T-helper 17 cell (primary cell): ENCODE measurements around the gene RFPL2. TPM values are rescaled to one million over a fixed set of nuclear protein-coding genes. Genes with fewer than 3 reads are reported as not detected.
"Not testable (repeated sequence)": the region's sequence is repeated elsewhere in the genome, so short reads cannot be mapped to it uniquely, and the experiment has no call there.

Experiments
- ATAC-seq: fragments of 150-1000 bp; cut with Tn5 transposase; 2 replicates; pipeline ENCODE4 v1.10.0; 2021; ENCODE audit warnings: mild to moderate bottlenecking, moderate library complexity
- DNase-seq, 3 donors: peaks; one replicate each; pipeline versions ENCODE4 v3.0.0 to v3.0.0-alpha.2; 2020 to 2021
- H3K9me3 ChIP-seq: one replicate; pipeline ENCODE4 v1.7.0; 2013; ENCODE audit warnings: low read length, mild to moderate bottlenecking; ENCODE audit not compliant: control insufficient read depth, poor library complexity, severe bottlenecking
- H3K27ac Mint-ChIP-seq: one replicate; pipeline ENCODE4 v1.8.0; 2022; ENCODE audit warnings: mild to moderate bottlenecking, moderate library complexity, mixed read lengths
- H3K27me3 Mint-ChIP-seq: one replicate; pipeline ENCODE4 v1.8.0; 2022; ENCODE audit warnings: mixed read lengths
- H3K36me3 Mint-ChIP-seq: one replicate; pipeline ENCODE4 v1.8.0; 2022; ENCODE audit warnings: low read depth, mixed read lengths
- H3K4me1 Mint-ChIP-seq: one replicate; pipeline ENCODE4 v1.8.0; 2022; ENCODE audit warnings: mild to moderate bottlenecking, mixed read lengths
- H3K4me3 Mint-ChIP-seq: one replicate; pipeline ENCODE4 v1.8.0; 2022; ENCODE audit warnings: mild to moderate bottlenecking, moderate library complexity, mixed read lengths
- total RNA-seq, 4 donors: library from RNA in 2 of 4; stranded (reverse) in 2 of 4; gene quantifications; one replicate each; pipeline ENCODE4 v1.2.3 and lab custom pipeline; 2022 to 2026

RFPL2 gene
- total RNA-seq, 2 donors from 2014 or later = 0.94 to 1.6 TPM

DNA sequence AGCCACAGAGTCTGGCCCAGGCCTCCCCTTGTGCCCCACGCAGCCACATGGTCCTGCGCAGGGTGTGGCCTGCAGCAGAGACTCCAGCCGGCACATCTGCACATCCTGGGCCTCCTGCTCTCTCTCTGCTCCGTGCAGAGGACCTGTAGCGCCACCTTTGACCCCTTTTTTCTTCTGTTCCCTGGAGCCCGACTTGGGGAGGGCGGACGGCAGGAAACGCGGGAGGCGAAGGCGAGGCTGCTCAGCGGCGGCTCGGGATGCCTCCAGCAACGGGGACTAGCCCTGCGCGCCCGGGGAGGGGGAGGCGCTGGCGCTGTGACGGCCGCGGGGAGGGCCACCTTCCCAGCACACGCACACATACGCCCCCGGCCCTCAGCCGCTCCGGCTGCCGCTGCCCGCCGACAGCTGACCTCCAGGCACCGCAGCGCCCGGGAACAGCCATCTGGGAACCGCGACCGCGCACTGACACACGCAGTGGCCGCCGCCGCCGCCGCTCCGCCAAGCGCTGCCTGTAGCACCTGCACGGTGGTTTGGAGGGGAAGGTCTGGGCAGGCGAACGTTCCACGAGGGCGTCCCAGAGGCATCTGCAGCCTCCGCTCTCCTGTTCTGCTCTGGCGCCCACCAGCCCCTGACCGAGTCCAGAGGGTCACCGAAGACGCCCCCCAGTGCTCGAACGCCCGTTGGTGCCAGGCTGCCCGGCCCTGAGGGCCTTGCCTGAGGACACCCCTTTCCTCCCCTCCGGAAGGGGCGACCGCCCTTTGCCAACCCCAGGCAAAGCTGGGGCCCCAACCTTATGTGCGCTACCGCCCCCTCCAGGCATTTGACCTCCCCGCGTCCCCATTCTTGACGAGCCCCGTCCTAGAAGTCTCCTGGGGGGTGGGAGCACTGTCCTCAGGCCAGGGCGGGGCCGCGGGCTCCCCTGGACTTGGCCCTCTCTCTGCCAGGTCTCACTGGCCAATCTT, 28.9 kb downstream of the RFPL2 start:
- DNase-seq (no peak), ATAC-seq (peak; percentile 44)
- peak overlapping the region; percentile 81 for H3K4me3 Mint-ChIP-seq
- no peaks in the 10 kb centered on the region for H3K9me3 ChIP-seq
- peaks cover 28% of the 10 kb centered on the region for H3K27me3 Mint-ChIP-seq
- peaks cover 2% of the 10 kb centered on the region for H3K36me3 Mint-ChIP-seq
- H3K4me1 Mint-ChIP-seq = peaks cover 5% of the 10 kb centered on the region
- H3K27ac Mint-ChIP-seq = no peak overlapping the region

- H3K36me3 Mint-ChIP-seq = peaks cover 2% of the 10 kb centered on the region
- ATAC-seq = no peak
- DNase-seq = no peak
- H3K27ac Mint-ChIP-seq = no peak overlapping the region
- H3K27me3 Mint-ChIP-seq = peaks cover 28% of the 10 kb centered on the region
- H3K4me1 Mint-ChIP-seq = peaks cover 5% of the 10 kb centered on the region
- H3K4me3 Mint-ChIP-seq = peak overlapping the region; percentile 34
- no peaks in the 10 kb centered on the region for H3K9me3 ChIP-seq
Observed at GRCh38 chr22:32175115-32175514, 29.8 kb downstream of the RFPL2 start.

DNA sequence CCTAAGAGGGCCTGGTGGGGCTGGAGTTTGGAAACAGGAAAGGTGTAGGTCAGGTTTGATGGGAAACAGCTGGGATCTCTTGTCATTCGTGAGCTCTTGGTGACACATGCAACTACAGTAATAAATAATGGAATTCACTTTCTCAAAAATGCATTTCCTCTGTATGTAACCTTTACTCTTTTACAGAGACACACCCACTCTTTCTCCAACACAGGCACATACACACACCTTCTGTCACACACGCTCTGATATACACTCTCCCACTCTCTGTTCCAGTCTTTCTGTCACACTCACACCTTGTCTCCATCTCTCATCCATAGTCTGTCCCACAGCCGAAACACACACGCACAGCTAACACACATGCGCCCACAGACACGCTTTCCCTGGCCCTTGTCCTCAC, 39.2 kb downstream of the RFPL2 start:
- H3K36me3 Mint-ChIP-seq = no peaks in the 10 kb centered on the region
- peaks cover 16% of the 10 kb centered on the region for H3K4me1 Mint-ChIP-seq
- no peak overlapping the region for H3K4me3 Mint-ChIP-seq
- ATAC-seq = no peak
- peaks cover 6% of the 10 kb centered on the region for H3K27me3 Mint-ChIP-seq
- no peak for DNase-seq
- no peaks in the 10 kb centered on the region for H3K9me3 ChIP-seq
- no peak overlapping the region for H3K27ac Mint-ChIP-seq

DNA sequence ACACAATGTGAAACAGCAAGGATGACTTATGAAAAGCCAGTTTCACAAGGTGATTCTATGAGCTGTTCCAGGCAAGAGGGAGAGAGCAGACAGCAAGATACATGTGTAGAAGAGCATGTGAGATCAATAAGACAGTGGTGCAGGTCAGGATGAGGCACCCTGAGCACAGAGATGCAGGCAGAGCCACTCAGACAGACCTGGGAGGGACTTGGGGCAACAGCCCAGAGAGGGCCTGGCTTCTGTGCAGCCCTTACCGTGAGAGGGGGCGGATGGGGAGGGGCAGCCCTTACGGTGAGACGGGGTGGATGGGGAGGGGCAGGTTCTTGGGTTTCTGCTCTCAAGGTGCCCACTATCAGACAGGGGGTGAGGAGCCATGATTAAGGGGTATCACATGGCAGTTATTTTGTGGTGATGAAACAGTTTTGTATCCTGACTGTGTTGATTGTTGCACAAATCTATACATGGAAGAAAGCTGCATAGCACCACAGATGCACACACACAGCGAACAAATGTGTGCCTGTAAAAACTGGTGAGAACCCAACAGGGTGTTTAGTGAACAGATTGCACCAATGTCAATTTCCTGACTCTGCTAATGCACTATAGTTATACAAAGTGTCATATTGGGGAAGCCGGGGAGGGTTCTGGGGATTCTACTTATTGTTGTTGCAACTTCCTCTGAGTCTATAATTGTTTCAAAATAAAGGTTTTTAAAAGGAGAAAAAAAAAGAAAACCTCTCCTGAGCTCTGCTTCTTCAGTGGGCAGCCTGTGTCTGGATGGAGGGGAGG, 40.6 kb downstream of the RFPL2 start:
- Mint-ChIP-seq H3K27ac (no peak overlapping the region), H3K27me3 (peaks cover 6% of the 10 kb centered on the region), H3K36me3 (no peaks in the 10 kb centered on the region), H3K4me3 (no peak overlapping the region), H3K4me1 (peaks cover 16% of the 10 kb centered on the region)
- no peak for DNase-seq
- ATAC-seq = no peak
- H3K9me3 ChIP-seq = no peaks in the 10 kb centered on the region

DNA sequence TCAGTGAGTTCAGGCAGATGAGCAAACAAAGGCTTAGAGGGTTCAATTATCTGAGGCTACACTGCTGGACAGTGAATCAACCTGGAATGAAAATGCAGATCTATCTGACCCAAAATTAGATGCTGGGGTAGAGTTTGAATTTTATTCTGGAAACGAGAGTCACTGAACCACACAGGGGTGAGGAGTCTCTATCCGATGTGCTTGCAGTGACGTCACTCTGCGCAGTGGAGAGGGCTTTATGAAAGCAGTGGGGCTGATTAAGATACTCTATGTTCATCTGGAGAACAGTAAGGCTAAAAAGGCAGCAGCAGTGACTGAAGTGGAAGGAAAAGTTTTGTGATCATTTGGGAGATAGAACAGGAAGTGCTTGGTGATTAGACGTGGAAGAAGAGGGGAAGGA, 44.5 kb downstream of the RFPL2 start:
- not testable (repeated sequence) for ATAC-seq, DNase-seq, H3K27me3 Mint-ChIP-seq, H3K9me3 ChIP-seq, H3K27ac Mint-ChIP-seq, H3K4me3 Mint-ChIP-seq, H3K36me3 Mint-ChIP-seq, H3K4me1 Mint-ChIP-seq

GRCh38 chr22:32158712-32159533, 46.0 kb downstream of the RFPL2 start, which contains the start of gene C22orf42:
Gene C22orf42 (minus strand): TSS chr22:32159303. CDS start chr22:32159215, 88 bp downstream.
- Mint-ChIP-seq H3K4me1 (peaks cover 3% of the 10 kb centered on the region), H3K4me3 (no peak within 1 kb of the TSS), H3K36me3 (no peaks in the 10 kb centered on the region), H3K27me3 (no peaks in the 10 kb centered on the region), H3K27ac (no peak within 1 kb of the TSS)
- no peaks in the 10 kb centered on the region for H3K9me3 ChIP-seq
- DNase-seq = no peak
- ATAC-seq = no peak

DNA sequence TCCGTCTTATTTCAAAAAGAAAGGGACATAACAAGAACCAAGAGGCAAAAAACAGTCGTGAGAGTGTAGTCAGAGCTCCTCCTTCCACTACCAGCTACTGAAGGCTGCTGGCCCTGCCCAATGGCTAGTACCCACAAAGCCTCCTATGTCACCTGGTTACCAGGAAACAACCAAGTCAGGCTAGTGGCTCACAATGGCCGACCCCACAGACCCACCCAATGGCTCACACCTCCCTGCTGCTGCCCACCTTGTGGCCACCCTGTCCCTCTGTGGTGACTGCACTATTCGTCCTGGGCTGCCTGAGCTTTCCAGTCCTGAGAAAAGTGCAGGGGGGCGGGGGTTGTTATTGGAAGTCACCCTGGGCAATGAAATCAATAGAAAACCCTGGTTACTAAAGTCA, 47.2 kb downstream of the RFPL2 start:
- not testable (repeated sequence) for H3K4me1 Mint-ChIP-seq, H3K9me3 ChIP-seq, H3K27me3 Mint-ChIP-seq, ATAC-seq, H3K27ac Mint-ChIP-seq, DNase-seq, H3K36me3 Mint-ChIP-seq, H3K4me3 Mint-ChIP-seq

GRCh38 chr22:32154727-32155126, 50.1 kb downstream of the RFPL2 start:
- not testable (repeated sequence) for H3K27me3 Mint-ChIP-seq, H3K9me3 ChIP-seq, ATAC-seq, H3K4me1 Mint-ChIP-seq, H3K36me3 Mint-ChIP-seq, H3K4me3 Mint-ChIP-seq, H3K27ac Mint-ChIP-seq, DNase-seq

DNA sequence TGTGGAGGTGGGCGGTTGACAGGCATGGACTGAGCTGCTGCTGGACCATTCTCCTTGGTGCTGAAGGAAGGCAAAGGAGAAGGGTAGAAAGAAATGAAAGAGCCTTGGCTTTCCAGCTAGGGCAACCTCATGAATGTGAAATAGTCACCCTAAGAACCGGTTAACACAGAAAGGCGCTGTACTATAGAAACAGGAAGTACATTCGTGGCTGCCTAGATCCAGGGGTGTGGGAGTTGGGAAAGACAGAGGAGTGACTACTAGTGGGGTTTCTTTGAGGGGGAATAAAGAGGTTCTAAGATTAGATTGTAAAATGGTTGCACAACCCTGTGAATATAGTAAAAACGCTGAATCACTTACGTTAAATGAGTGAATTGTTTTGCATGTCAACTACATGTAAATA, 53.2 kb downstream of the RFPL2 start:
- not testable (repeated sequence) for ATAC-seq, H3K36me3 Mint-ChIP-seq
- peaks cover 11% of the 10 kb centered on the region for H3K4me1 Mint-ChIP-seq

GRCh38 chr22:32150647-32151046, 54.2 kb downstream of the RFPL2 start:
- ATAC-seq, H3K27ac Mint-ChIP-seq, H3K9me3 ChIP-seq, H3K36me3 Mint-ChIP-seq, DNase-seq, H3K4me3 Mint-ChIP-seq, H3K27me3 Mint-ChIP-seq: not testable (repeated sequence)
- H3K4me1 Mint-ChIP-seq = peaks cover 11% of the 10 kb centered on the region

More for the DNA sequence above, 53.2 kb downstream of the RFPL2 start:
- H3K27me3 Mint-ChIP-seq, H3K9me3 ChIP-seq, H3K27ac Mint-ChIP-seq, H3K4me3 Mint-ChIP-seq, DNase-seq: not testable (repeated sequence)

DNA sequence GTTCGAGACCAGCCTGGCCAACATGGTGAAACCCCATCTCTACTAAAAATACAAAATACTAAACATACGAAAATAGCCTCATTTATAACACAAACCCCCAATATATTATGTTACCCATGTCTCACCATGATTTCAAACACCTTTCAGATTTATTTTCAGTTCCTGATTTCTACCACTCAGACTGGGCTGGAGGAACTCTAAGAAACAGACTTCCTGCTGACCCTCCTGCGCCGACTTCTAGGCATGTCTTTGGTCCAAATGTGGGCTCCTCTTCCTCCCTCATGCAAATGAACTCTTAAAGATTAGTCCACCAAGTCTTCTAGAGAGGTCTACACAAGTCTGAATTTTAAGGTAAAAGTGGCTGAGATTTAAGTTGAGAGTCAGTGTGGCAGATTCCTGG, 56.5 kb downstream of the RFPL2 start:
- H3K4me3 Mint-ChIP-seq, H3K27me3 Mint-ChIP-seq, DNase-seq, H3K9me3 ChIP-seq, ATAC-seq, H3K36me3 Mint-ChIP-seq, H3K27ac Mint-ChIP-seq: not testable (repeated sequence)
- H3K4me1 Mint-ChIP-seq = peaks cover 28% of the 10 kb centered on the region

GRCh38 chr22:32147128-32147527, 57.7 kb downstream of the RFPL2 start:
- not testable (repeated sequence) for H3K4me3 Mint-ChIP-seq, H3K27me3 Mint-ChIP-seq, H3K27ac Mint-ChIP-seq, H3K9me3 ChIP-seq, ATAC-seq, DNase-seq, H3K36me3 Mint-ChIP-seq
- H3K4me1 Mint-ChIP-seq = peaks cover 36% of the 10 kb centered on the region
